Mammary microvascular endothelial cell (primary cell): ENCODE data around the gene GSTK1. TPM values are rescaled to one million over a fixed set of nuclear protein-coding genes. Genes with fewer than 3 reads are reported as not detected.

Source experiments
- total RNA-seq: library from RNA; depleted of rRNA; stranded (reverse); fragments of >200 nt; gene quantifications from 2 replicates; pipeline ENCODE4 v1.2.3, GENCODE V29; 2015

Gene GSTK1
- total RNA-seq: 142 and 159 TPM in 2 replicates

GRCh38 chr7:143263266-143264195 is at the start of gene GSTK1:
Gene GSTK1 (plus strand): TSS chr7:143263441. CDS start chr7:143263514, 73 bp downstream.

GRCh38 chr7:143221737-143222136 is 41.5 kb upstream of the GSTK1 start, which contains the start of gene TAS2R40:
Gene TAS2R40 (plus strand): TSS chr7:143222037. CDS start chr7:143222079, 42 bp downstream.

GRCh38 chr7:143284591-143285469 is 21.6 kb downstream of the GSTK1 start, which contains the start of gene TMEM139:
Gene TMEM139 (plus strand): TSS chr7:143284958. CDS start chr7:143285958, 1,000 bp downstream.

GRCh38 chr7:143287935-143288826 is 24.9 kb downstream of the GSTK1 start, which contains the start of gene CASP2:
Gene CASP2 (plus strand): TSS chr7:143288351. CDS start chr7:143288456, 105 bp downstream.

GRCh38 chr7:143315776-143316175 is 52.5 kb downstream of the GSTK1 start, which contains the start of gene CLCN1:
Gene CLCN1 (plus strand): TSS chr7:143316111. CDS start chr7:143316213, 102 bp downstream.

Other genes with a start within 250 kb of the GSTK1 start
- gene OR9A2, start 236.3 kb upstream of the GSTK1 start, total RNA-seq: not detected in 2 replicates
- gene OR6V1, start 211.1 kb upstream of the GSTK1 start, total RNA-seq: not detected in 2 replicates
- gene PIP, start 131.4 kb upstream of the GSTK1 start, total RNA-seq: not detected in 2 replicates
- not detected in 2 replicates for gene TAS2R39, start 80.0 kb upstream of the GSTK1 start, total RNA-seq
- not detected in 2 replicates for gene TAS2R40, start 41.4 kb upstream of the GSTK1 start, total RNA-seq
- not detected in 2 replicates for gene TMEM139, start 21.5 kb downstream of the GSTK1 start, total RNA-seq
- 13.2 and 13.4 TPM in 2 replicates for gene CASP2, start 24.9 kb downstream of the GSTK1 start, total RNA-seq
- not detected in 2 replicates for gene CLCN1, start 52.7 kb downstream of the GSTK1 start, total RNA-seq
- gene FAM131B, start 99.3 kb downstream of the GSTK1 start, total RNA-seq: 0.54 and 1.2 TPM in 2 replicates
- gene ZYX, start 117.9 kb downstream of the GSTK1 start, total RNA-seq: 244 and 257 TPM in 2 replicates
- gene EPHA1, start 145.4 kb downstream of the GSTK1 start, total RNA-seq: 0.07 TPM in 1 of 2 replicates, not detected in the other
- gene TAS2R60, start 180.0 kb downstream of the GSTK1 start, total RNA-seq: not detected in 2 replicates
- gene TAS2R41, start 214.4 kb downstream of the GSTK1 start, total RNA-seq: not detected in 2 replicates